AG10803 (cell line): ENCODE data around the gene NKX6-1.
A peak's percentile ranks its signal among the peaks of the same experiment; 100 is the strongest.

Experiments used
- DNase-seq: peaks from one replicate; pipeline ENCODE4 v3.0.0; 2010; ENCODE audit warnings: low read depth
- H3K4me3 ChIP-seq: 2 replicates; pipeline ENCODE4 v1.5.1; 2011; ENCODE audit warnings: mild to moderate bottlenecking, low read length, control low read depth
- TF ChIP-seq, protein P1 (sequence below): conservative IDR thresholded peaks from 2 replicates; pipeline ENCODE4 v1.5.1; 2011; ENCODE audit warnings: mild to moderate bottlenecking, low read length, control low read depth, inconsistent platforms

Gene NKX6-1

DNA sequence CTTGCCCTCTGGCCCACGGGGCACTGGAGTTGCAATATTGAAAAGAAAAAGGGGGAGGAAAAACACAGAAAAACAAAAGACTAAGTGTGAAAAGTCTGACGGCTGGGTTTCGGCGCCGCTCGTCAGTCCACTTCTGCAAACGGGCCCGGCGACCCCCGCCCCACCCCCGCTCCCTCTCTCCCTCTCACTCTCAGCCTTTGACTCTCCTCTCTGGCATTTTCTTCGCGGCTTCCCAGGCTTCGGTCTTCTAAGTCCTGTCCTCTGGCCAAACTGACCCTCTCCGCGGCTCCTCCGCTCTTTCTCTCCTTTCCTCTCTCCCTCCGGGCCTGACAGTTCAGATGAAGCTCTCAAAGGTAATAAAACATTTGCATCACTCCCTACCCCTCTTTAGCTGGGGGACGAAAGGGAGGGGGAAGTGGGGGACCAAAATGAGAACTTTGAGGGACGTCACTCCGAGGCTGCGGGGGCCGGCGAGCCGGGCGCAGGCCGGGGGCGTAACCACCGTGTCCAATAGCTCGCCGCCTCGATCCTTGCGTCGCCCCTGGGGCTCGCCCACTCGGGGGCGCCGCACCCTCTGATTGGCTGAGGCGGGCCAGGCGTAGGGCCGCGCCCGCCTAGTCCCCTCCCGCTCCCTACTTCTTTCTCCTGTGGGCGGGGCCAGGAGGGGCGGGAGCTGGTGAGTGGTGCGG is at the start of gene NKX6-1:
Gene NKX6-1, minus strand, starts transcription at position 358 of the 689 bp plus-strand sequence. CDS start 1,064 bp downstream, outside the sequence.
- H3K4me3 ChIP-seq = peak within 1 kb of the TSS; percentile 58
- TF ChIP-seq, protein P1, sequence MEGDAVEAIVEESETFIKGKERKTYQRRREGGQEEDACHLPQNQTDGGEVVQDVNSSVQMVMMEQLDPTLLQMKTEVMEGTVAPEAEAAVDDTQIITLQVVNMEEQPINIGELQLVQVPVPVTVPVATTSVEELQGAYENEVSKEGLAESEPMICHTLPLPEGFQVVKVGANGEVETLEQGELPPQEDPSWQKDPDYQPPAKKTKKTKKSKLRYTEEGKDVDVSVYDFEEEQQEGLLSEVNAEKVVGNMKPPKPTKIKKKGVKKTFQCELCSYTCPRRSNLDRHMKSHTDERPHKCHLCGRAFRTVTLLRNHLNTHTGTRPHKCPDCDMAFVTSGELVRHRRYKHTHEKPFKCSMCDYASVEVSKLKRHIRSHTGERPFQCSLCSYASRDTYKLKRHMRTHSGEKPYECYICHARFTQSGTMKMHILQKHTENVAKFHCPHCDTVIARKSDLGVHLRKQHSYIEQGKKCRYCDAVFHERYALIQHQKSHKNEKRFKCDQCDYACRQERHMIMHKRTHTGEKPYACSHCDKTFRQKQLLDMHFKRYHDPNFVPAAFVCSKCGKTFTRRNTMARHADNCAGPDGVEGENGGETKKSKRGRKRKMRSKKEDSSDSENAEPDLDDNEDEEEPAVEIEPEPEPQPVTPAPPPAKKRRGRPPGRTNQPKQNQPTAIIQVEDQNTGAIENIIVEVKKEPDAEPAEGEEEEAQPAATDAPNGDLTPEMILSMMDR = no peak
- peak; percentile 69 for DNase-seq

DNA sequence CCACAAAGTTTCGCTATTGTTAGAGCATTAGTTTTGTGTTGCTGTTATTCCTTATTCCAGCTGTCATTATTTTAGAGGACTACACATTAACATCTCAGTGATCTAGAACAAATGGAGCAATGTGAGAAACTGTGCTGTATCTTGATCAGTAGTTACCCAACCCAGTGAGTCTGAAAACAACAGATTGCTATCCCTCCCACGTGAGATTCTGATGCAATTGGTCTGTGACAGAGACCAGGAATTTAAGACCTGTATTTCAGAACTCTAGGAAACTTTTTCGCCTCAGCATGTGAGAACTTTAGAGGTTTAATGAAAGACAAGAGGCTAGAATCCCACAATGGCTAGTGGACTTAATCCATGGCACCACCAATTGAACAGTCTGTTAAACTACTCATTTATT is 48.1 kb upstream of the NKX6-1 start:
- no peak for DNase-seq

DNA sequence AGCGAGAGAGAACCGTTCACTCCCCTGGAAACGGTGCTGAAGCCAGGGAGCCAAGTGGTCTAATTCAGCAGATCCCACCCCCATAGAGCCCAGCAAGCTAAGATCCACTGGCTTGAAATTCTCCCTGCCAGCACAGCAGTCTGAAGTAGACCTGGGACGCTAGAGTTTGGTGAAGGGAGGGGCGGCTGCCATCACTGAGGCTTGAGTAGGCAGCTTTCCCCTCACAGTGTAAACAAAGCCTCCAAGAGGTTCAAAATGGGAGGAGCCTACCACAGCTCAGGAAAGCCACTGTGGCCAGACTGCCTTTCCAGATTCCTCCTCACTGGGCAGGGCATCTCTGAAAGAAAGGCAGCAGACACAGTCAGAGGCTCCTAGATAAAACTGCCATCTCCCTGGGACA is 46.0 kb upstream of the NKX6-1 start:
- H3K4me3 ChIP-seq = no peak overlapping the region
- DNase-seq = no peak
- TF ChIP-seq, protein P1 = no peak

More for the DNA sequence above, 48.1 kb upstream of the NKX6-1 start:
- H3K4me3 ChIP-seq = no peak overlapping the region
- TF ChIP-seq, protein P1 = no peak

DNA sequence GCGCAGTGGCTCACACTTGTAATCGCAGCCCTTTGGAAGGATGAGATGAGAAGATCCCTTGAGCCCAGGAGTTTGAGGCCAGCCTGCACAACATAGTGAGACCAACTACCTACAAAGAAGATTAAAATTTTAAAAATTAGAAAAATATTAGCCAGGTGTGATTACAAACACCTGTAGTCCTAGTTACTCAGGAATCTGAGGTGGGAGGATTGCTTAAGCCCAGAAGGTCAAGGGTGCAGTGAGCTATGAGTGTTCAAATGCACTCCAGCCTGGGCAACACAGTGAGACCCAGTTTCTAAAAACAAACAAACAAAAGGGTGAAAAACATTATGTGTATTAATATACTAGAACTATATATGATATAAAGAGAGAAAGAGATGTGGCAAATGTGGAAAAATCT is 36.8 kb upstream of the NKX6-1 start:
- H3K4me3 ChIP-seq = no peak overlapping the region
- no peak for DNase-seq
- TF ChIP-seq, protein P1 = no peak

DNA sequence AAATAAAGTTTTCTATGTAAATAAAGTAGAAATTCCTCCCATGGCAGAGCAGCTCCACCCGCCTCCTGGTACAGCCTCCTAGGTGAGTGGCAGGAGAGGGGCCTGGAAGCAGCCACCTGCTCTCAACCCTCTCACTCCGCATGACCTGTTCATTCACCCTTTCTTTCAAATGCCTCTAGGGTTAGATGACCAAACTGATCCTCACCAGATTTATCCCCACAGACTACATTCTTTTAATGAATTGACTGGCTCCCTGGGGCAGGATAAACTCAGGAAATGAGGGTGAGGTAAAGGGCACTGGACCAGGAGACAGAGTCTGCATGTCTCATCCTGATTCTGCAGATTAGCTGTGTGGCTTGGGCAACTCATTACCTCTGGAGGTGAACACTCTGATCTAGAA is 32.6 kb upstream of the NKX6-1 start:
- TF ChIP-seq, protein P1 = no peak
- no peak overlapping the region for H3K4me3 ChIP-seq
- DNase-seq = no peak

DNA sequence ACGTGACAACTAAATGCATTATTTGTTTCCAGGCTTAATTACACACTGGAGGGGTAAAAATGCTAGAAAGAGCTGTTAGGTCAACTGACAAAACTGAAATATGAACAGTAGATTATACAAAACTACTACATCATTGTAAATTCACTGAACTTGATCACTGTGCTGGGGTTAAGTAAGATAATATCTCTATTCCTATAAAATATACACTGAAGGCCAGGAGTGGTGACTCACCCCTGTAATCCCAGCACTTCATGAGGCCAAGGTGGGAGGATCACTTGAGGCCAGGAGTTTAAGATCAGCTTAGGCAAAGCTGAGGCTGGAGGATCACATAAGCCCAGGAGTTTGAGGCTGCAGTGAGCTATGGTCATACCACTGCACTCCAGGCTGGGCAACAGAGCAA is 31.8 kb upstream of the NKX6-1 start:
- no peak for DNase-seq
- no peak overlapping the region for H3K4me3 ChIP-seq
- TF ChIP-seq, protein P1 = no peak

DNA sequence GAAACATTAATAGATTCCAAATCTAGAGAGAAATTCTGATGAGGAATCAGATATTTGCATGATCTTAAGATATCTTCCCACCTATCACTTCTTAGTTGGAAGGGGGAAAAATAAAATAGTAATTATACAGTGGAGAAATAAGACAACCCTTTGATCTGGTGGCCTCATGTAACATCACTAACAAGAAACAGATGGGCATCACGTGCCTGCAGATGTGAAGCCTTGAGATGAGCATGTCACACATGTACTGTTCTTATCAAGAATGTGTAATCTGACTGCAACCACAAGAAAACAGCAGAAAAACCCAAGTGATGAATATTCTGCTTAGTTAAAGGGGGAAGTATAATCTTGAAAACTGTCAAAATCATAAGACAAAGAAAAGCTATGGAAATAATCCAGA is 31.4 kb upstream of the NKX6-1 start:
- DNase-seq = peak; percentile 12
- TF ChIP-seq, protein P1 = no peak
- H3K4me3 ChIP-seq = no peak overlapping the region
